ENCODE measurements around the gene CADM3.

- TF ChIP-seq EZH2phosphoT487 (conservative IDR thresholded peaks at IDR 0.05; ENCODE audit: low read length): no peak
- no peak for TF ChIP-seq CTCF (IDR thresholded peaks at IDR 0.05; ENCODE audit: insufficient read depth, low read length, poor library complexity, severe bottlenecking)
Measured at GRCh38 chr1:159248311-159248710, 76.9 kb downstream of the CADM3 start.
